GM06990 (cell line): ENCODE data around the gene HIRA.
"Not testable (repeated sequence)": the region's sequence is repeated elsewhere in the genome, so short reads cannot be mapped to it uniquely, and the experiment has no call there.

Experiments
- DNase-seq: peaks from one replicate; pipeline ENCODE4 v3.0.0-alpha.2; 2011; ENCODE audit not compliant: insufficient read length; ENCODE audit errors: extremely low read depth
- H3K27me3 ChIP-seq: replicated peaks from 2 replicates; pipeline ENCODE4 v1.6.0; 2011; ENCODE audit warnings: low read length; ENCODE audit not compliant: control insufficient read depth, insufficient read depth
- H3K36me3 ChIP-seq: 2 replicates; pipeline ENCODE4 v1.5.1; 2011; ENCODE audit warnings: low read length; ENCODE audit not compliant: control insufficient read depth, insufficient read depth
- H3K4me3 ChIP-seq: replicated peaks from 2 replicates; pipeline ENCODE4 v1.5.1; 2011; ENCODE audit warnings: low read depth, mild to moderate bottlenecking, control low read depth, low read length
- TF ChIP-seq, protein P1 (sequence below): IDR thresholded peaks from 2 replicates; pipeline ENCODE4 v1.5.1; 2011; ENCODE audit warnings: low read length, control low read depth, mild to moderate bottlenecking, inconsistent platforms; ENCODE audit not compliant: insufficient read depth, poor library complexity, severe bottlenecking

Gene HIRA

DNA sequence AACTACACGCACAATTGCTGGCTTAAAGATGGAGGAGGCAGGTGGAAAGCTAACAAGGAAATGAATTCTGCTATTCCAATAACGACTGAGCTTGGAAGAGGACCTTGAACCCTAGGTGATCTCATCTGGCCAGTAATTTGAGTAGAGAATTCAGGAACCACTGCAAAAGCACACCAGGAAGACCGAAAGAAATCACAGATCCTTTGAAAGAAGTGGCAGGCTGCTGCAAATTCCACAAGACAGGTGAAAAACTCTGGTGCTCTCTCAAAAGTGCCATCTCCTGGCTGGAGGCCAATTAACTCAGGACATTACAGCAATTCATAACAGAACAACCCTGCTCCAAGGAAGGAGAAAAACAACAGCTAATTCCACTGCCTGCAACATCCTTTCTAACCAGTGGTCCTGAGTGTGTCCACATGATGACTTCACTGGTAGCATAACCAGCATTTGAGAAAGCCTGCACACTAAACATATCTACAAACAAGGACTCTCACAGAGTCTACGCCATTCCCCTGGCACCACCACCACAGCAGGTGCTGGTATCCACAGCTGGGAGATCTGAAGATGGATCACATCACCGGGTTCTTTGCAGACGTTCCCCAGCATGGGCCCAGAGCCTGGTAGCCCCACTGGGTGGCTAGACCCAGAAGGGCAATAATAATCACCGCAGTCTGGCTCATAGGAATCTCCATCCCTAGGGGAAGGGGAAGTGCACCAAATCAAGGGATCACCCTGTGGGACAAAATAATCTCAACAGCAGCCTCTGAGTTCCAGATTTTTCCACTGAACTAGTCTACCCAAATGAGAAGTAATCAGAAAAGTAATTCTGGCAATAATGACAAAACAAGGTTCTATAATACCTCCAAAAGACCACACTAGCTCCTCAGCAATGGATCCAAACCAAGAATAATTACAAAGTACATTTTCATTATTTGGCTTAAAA is 95.1 kb downstream of the HIRA start:
- TF ChIP-seq, protein P1, sequence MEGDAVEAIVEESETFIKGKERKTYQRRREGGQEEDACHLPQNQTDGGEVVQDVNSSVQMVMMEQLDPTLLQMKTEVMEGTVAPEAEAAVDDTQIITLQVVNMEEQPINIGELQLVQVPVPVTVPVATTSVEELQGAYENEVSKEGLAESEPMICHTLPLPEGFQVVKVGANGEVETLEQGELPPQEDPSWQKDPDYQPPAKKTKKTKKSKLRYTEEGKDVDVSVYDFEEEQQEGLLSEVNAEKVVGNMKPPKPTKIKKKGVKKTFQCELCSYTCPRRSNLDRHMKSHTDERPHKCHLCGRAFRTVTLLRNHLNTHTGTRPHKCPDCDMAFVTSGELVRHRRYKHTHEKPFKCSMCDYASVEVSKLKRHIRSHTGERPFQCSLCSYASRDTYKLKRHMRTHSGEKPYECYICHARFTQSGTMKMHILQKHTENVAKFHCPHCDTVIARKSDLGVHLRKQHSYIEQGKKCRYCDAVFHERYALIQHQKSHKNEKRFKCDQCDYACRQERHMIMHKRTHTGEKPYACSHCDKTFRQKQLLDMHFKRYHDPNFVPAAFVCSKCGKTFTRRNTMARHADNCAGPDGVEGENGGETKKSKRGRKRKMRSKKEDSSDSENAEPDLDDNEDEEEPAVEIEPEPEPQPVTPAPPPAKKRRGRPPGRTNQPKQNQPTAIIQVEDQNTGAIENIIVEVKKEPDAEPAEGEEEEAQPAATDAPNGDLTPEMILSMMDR = no peak
- no peak for DNase-seq
- Histone ChIP-seq H3K27me3 (no peaks in the 10 kb centered on the region), H3K4me3 (no peak overlapping the region), H3K36me3 (peaks cover 12% of the 10 kb centered on the region)

DNA sequence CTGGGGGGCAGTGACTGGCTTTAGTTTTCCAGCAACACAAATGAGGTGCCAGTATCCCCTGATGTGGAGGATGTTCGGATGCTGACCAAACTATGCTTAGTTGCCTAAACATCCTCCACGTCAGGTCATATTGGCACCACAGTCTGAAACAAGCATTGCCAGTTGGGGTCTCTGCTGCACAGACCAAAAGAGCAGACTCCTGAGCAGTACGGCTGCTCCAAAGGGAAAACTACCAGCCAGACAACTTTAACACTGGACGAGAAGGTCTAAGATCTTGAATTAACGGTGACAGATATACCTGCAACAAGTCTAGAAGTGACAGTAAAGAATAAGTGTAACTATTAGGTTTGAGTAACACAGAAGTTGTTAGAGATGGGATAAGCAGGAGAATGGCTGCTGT is 99.6 kb downstream of the HIRA start:
- H3K4me3 ChIP-seq = no peak overlapping the region
- DNase-seq = no peak
- H3K36me3 ChIP-seq = peaks cover 27% of the 10 kb centered on the region
- TF ChIP-seq, protein P1 = no peak
- no peaks in the 10 kb centered on the region for H3K27me3 ChIP-seq

DNA sequence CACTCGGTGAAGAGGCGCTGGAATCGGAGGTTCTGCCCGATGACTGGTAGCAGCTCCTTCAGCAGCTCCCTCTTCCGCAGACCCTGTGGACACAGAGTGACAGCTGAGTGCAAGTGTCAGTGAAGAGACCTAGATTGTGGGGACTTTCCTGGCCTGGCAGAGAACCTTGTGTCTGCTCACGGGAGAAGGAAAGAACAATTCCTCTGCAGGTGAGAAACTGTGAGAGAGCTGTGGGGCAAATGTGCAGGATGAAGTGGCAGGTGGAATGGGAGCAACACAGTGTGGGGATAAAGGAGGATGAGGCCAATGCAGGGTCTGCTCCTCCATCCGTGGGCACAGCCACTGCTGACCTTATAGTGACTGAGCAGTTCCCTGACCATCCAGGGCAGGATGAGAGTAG is 100.1 kb downstream of the HIRA start:
- TF ChIP-seq, protein P1 = no peak
- Histone ChIP-seq H3K4me3 (no peak overlapping the region), H3K36me3 (peaks cover 24% of the 10 kb centered on the region), H3K27me3 (no peaks in the 10 kb centered on the region)
- DNase-seq = no peak

DNA sequence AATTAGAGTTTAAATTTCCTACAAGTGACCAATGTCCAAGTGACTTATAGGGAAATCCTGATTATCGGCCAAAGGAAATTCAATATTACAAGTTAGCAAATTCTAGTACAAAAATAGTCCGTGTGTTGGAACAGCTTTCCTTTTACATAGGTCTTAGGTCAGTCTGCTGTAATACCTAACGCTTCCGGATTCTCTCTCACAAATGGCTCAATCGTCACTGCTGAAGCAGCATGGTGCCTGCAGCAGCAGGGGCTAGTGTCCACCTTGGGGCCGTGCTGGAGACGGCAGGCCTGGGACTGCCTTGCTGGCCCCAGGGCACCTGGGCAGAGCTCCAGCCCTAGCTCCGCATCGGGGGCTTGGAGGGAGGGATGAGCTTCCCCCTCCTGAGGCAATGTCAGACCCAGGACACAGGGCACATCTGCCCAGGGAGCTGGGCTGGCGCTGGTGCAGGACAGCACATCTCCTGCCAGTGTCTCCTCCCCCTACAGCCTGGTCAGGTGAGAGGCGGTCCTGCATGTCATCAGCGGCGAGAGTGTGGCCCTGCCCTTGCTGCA is 100.6 kb downstream of the HIRA start:
- peaks cover 19% of the 10 kb centered on the region for H3K36me3 ChIP-seq
- DNase-seq = no peak
- TF ChIP-seq, protein P1 = no peak
- no peak overlapping the region for H3K4me3 ChIP-seq
- no peaks in the 10 kb centered on the region for H3K27me3 ChIP-seq

DNA sequence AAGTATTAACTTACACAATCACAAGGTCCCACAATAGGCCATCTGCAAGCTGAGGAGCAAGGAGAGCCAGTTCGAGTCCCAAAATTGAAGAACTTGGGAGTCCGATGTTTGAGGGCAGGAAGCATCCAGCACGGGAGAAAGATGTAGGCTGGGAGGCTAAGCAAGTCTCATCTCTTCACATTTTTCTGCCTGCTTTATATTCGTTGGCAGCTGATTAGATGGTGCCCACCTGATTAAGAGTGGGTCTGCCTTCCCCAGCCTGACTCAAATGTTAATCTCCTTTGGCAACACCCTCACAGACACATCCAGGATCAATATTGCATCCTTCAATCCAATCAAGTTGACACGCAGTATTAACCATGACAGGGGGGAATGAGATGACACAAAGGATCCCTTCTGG is 101.3 kb downstream of the HIRA start:
- not testable (repeated sequence) for H3K4me3 ChIP-seq, DNase-seq, H3K27me3 ChIP-seq
- peaks cover 19% of the 10 kb centered on the region for H3K36me3 ChIP-seq

DNA sequence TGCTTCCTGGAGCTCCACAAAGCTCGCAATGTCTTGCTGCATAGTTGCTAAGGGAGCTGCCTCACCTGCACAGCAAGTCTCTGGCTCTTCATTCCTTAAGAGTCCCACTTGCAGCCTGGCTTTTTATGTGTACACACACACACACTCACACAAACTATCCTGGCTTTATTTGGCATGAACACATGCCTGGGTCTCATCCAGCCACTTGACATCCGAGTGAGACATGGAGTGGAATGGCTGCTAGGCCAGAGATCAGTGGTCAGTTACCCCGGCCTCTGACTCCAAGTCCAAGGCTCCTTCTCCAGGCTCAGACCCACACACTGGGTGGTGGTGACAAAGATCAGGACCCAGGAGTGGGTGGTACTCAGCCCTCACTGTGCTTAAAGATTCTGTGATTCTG is 102.1 kb downstream of the HIRA start:
- Histone ChIP-seq H3K4me3 (no peak overlapping the region), H3K36me3 (peaks cover 19% of the 10 kb centered on the region), H3K27me3 (no peaks in the 10 kb centered on the region)
- TF ChIP-seq, protein P1 = no peak
- no peak for DNase-seq
